RWPE2 (cell line): Measurements from ENCODE around the gene UBE2D4.

Experiments used
- ATAC-seq: fragments of 200-7000 bp; cut with Tn5 transposase; 3 replicates; pipeline ENCODE4 v1.9.1; 2021; ENCODE audit warnings: low read depth
- DNase-seq: peaks from one replicate; pipeline ENCODE4 v3.0.0-alpha.2; 2020; ENCODE audit warnings: low spot score
- H3K27ac ChIP-seq: fragments of 450-650 bp; 2 replicates; pipeline ENCODE4 v1.5.1; 2017; ENCODE audit warnings: mild to moderate bottlenecking; ENCODE audit not compliant: poor library complexity, severe bottlenecking
- H3K27me3 ChIP-seq: fragments of 250-450 bp; sonication (Bioruptor Pico); 2 replicates; pipeline ENCODE4 v1.5.1; 2021; ENCODE audit warnings: mild to moderate bottlenecking, moderate library complexity; ENCODE audit not compliant: insufficient read depth, poor library complexity, severe bottlenecking
- H3K36me3 ChIP-seq: fragments of 250-450 bp; sonication (Bioruptor Pico); 2 replicates; pipeline ENCODE4 v1.5.1; 2020; ENCODE audit warnings: low read depth, mild to moderate bottlenecking, moderate library complexity
- H3K4me1 ChIP-seq: fragments of 250-450 bp; sonication (Bioruptor Pico); 2 replicates; pipeline ENCODE4 v1.5.1; 2021; ENCODE audit warnings: mild to moderate bottlenecking, moderate library complexity; ENCODE audit not compliant: insufficient read depth, poor library complexity, severe bottlenecking
- H3K4me3 ChIP-seq: fragments of 250-450 bp; sonication (Bioruptor Pico); 2 replicates; pipeline ENCODE4 v1.5.1; 2021; ENCODE audit warnings: mild to moderate bottlenecking, moderate library complexity; ENCODE audit not compliant: severe bottlenecking
- H3K9me3 ChIP-seq: fragments of 250-450 bp; sonication (Bioruptor Pico); 2 replicates; pipeline ENCODE4 v1.5.1; 2021; ENCODE audit warnings: mild to moderate bottlenecking, moderate library complexity; ENCODE audit not compliant: severe bottlenecking
- TF ChIP-seq, protein P1 (sequence below): fragments of 450-650 bp; IDR thresholded peaks from one replicate; pipeline ENCODE4 v1.5.1; 2017; ENCODE audit warnings: mild to moderate bottlenecking, moderate library complexity; ENCODE audit not compliant: poor library complexity, severe bottlenecking

UBE2D4 gene

DNA sequence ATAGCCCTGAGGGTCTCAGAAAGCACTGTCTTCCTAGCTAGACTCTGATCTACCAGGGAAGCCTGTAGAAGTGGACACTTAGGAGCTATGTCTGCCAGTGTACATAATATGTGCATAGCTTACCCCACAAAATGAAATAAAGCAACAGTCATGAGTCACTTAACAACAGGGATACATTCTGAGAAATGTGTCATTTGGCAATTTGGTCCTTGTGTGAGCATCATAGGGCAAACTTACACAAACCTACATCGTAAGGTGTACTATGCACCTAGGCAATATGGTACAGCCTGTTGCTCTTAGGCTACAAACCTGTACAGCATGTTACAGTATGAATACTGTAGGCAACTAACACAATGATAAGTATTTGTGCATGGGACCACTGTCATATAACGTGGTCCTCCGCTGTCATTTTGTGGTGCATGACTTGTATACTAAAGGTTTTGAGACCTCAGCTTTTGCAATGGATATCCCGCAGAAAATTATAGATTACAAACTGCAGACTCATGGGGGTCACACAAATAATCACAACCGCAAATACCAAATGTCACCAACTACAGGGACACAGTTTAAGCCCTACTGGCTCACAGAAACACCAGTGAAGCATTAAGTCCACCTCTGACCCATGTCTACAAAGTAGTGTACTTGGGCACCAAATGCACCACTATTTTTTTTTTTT is 21.6 kb upstream of the UBE2D4 start:
- TF ChIP-seq, protein P1, sequence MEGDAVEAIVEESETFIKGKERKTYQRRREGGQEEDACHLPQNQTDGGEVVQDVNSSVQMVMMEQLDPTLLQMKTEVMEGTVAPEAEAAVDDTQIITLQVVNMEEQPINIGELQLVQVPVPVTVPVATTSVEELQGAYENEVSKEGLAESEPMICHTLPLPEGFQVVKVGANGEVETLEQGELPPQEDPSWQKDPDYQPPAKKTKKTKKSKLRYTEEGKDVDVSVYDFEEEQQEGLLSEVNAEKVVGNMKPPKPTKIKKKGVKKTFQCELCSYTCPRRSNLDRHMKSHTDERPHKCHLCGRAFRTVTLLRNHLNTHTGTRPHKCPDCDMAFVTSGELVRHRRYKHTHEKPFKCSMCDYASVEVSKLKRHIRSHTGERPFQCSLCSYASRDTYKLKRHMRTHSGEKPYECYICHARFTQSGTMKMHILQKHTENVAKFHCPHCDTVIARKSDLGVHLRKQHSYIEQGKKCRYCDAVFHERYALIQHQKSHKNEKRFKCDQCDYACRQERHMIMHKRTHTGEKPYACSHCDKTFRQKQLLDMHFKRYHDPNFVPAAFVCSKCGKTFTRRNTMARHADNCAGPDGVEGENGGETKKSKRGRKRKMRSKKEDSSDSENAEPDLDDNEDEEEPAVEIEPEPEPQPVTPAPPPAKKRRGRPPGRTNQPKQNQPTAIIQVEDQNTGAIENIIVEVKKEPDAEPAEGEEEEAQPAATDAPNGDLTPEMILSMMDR = no peak
- DNase-seq = no peak
- Histone ChIP-seq H3K27ac (peak overlapping the region; percentile 80), H3K36me3 (no peaks in the 10 kb centered on the region; the same call in 1 of the 2 replicates), H3K4me3 (peak overlapping the region; percentile 80), H3K4me1 (peaks cover 17% of the 10 kb centered on the region), H3K9me3 (no peaks in the 10 kb centered on the region), H3K27me3 (no peaks in the 10 kb centered on the region)
- peak; percentile 16; the same call in 1 of the 3 replicates for ATAC-seq

DNA sequence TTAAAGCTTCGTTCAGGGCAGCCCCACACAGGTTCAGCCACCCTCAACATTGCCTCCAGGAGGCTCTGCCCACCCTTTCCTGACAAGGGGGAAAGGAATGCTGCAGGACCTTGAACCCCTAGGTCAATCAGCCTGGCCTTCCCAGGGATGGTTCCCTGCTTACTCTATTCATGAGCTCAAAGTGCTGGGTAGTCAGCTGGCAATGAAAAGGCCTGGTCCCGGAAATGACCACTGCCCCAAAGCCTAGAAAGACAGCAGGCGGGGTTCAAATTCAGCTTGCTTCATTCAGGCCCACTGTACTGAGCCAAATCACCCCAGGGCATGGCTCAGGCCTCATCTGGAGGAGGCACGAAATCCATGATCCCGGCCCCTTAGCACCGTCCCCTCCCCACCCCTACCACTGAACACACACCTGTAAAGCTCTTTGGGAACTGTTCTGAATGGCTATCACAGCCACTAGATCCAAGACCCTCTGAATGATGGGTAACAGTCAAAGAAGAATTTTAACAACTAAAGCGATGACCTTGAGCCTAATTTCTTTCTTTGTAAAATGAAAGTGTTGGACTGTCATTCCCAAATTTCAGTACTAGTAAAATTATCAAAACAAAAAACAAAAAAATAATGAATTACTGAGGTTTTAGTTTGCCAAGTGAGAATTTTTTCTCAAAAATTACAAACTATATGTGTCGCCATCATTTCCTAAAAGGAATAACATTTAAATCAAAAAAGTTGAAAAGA is 20.9 kb upstream of the UBE2D4 start:
- Histone ChIP-seq H3K36me3 (no peaks in the 10 kb centered on the region), H3K4me3 (peak overlapping the region; percentile 80), H3K9me3 (no peaks in the 10 kb centered on the region), H3K4me1 (peaks cover 17% of the 10 kb centered on the region), H3K27ac (peak overlapping the region; percentile 80), H3K27me3 (no peaks in the 10 kb centered on the region)
- TF ChIP-seq, protein P1 = no peak
- DNase-seq (peak; percentile 67), ATAC-seq (peak; percentile 69)

DNA sequence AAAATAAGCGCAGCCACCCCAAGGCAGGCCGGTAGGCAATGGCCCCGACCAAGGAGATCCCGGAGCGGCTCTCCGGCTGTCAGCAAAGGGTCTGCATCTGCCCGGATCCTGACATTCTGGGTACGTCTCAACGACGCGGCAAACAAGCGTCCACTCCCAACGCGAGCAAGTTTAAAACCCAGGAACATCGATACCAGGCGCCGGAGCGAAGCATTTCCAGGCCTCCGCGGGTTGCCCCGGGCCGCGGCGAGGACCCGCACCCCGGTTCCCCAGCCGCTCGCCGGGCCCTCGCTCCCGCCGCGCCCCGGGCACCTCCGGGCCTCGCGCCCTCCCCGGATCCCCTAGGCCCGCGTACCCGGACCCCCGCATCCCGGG is 20.3 kb upstream of the UBE2D4 start:
- ATAC-seq = peak; percentile 42; the same call in 2 of the 3 replicates
- peak overlapping the region; percentile 80 for H3K27ac ChIP-seq
- TF ChIP-seq, protein P1 = no peak

DNA sequence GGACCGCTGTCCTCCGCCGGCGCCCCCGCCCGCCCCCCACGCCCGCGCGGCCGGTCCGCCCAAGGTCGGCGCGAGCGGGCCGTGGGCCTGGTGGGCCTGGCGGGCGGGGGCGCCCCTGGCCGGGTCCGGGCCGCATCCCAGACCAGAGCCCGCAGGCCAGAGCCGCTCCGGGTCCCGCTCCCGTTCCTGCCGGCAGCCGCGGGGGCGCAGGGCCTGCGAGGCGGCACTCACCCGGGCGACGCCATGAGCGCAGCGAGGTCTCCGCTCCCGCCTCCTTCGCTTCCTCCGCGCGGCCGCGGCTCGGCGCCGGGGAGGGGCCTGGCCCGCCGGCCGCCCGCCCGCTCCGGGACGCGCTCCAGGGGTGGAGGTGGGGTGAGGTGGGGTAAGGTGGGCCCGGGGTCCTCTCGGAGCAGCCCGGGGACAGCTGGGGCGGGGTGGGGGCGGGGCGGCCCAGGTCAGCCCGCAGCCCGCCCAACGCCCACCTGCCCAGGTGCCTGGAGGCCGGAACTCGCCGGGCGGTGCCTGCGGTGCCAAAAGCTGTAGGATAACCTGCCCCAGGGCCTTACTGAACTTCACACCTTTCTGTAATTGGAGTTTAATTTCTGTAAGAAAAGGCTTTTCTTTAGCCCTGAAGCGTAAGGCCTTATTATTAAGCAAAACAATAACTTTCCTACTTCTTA is 19.8 kb upstream of the UBE2D4 start, which contains the start of gene URGCP:
TSS of gene URGCP (minus strand) at position 266 of the 680 bp plus-strand sequence. CDS start at position 245, 21 bp downstream.
- Histone ChIP-seq H3K4me3 (peak within 1 kb of the TSS; percentile 80), H3K4me1 (peaks cover 17% of the 10 kb centered on the region), H3K9me3 (no peaks in the 10 kb centered on the region), H3K27me3 (no peaks in the 10 kb centered on the region), H3K36me3 (no peaks in the 10 kb centered on the region), H3K27ac (peak within 1 kb of the TSS; percentile 80)
- ATAC-seq = peak; percentile 68
- TF ChIP-seq, protein P1 = no peak
- DNase-seq = no peak

More for the DNA sequence above, 20.3 kb upstream of the UBE2D4 start:
- Histone ChIP-seq H3K4me1 (peaks cover 17% of the 10 kb centered on the region), H3K4me3 (peak overlapping the region; percentile 80), H3K36me3 (no peaks in the 10 kb centered on the region), H3K9me3 (no peaks in the 10 kb centered on the region), H3K27me3 (no peaks in the 10 kb centered on the region)
- no peak for DNase-seq
